Skin epidermis (tissue), 12 donors: ENCODE results near the gene DENND11.
"Not testable (repeated sequence)": the region's sequence is repeated elsewhere in the genome, so short reads cannot be mapped to it uniquely, and the experiment has no call there.

Source experiments
- H3K27ac ChIP-seq, 21 experiments: fragments of 200-600 bp; sonication (generic) in 11 of 21; one replicate each; pipeline ENCODE4 v1.5.0; 2020; ENCODE audit warnings: mild to moderate bottlenecking in 3 of 21, inconsistent platforms in 2 of 21, moderate library complexity in 2 of 21
- H3K4me3 ChIP-seq, 7 experiments: fragments of 200-600 bp; sonication (generic) in 2 of 7; one replicate each; pipeline ENCODE4 v1.5.0; 2020; ENCODE audit warnings: inconsistent platforms in 2 of 7, mild to moderate bottlenecking in 2 of 7, moderate library complexity in 1 of 7

The DENND11 gene

GRCh38 chr7:141689072-141689825 lies 12.7 kb downstream of the DENND11 start:
- not testable (repeated sequence) for H3K27ac ChIP-seq

DNA sequence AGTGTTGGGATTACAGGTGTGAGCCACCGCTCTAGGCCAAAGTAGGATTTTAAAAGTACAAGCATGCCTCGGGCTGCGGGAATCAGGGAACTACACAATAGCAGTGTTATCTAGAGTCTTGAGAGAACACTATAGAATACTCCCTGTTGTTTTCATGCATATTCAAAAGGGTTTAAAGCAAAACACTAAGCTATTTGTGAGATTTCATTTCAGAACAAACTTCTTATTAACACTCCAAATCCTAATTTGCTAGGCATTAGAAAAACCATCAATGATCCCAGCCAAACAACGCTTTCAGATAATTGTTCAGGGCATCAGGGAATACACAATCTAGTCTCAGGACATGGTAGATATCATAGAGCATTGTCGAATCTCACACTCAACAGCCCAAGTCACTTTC lies 13.9 kb downstream of the DENND11 start:
- no peak overlapping the region for H3K27ac ChIP-seq
- no peak overlapping the region for H3K4me3 ChIP-seq

More at GRCh38 chr7:141689072-141689825, 12.7 kb downstream of the DENND11 start:
- H3K4me3 ChIP-seq = not testable (repeated sequence)

DNA sequence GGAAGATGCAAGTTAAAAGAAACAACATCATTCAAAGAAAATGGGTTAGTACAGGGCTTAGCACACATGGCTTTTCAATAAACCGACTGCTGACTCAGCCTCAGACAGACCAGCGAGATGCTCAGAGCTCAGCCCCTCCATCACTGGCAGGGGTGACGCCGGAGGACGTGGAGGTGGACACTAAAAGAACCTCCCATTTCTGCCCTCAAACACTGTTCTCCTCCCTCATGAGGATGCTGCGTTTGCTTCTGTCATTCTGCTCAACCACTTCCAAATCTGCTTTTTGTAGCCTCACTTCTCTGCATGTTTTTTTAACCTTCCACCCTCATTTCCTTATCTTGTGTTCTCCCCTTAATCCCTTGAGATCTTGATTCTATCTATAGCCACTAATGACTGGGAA lies 15.3 kb downstream of the DENND11 start:
- no peak overlapping the region for H3K27ac ChIP-seq
- no peak overlapping the region for H3K4me3 ChIP-seq

DNA sequence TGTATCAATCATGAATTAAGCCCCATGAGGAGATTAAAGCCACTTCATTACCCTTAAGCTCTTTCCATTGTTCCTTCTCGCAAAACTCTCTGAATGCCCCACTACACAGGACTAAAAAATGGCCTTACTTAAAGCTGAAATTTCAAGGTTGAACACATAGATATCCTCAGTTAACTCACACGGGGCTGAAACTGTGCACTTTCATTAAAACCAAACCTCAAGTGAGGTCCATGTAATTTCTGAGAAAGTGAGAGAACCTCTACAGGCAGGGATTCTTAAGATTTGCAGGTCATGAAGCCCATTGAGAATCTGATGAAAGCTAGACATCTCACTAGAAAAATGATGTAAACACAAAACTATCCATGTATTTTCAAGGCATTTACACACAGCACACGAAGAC lies 15.9 kb downstream of the DENND11 start:
- H3K27ac ChIP-seq = no peak overlapping the region
- H3K4me3 ChIP-seq = no peak overlapping the region

- no peak overlapping the region for H3K4me3 ChIP-seq
- H3K27ac ChIP-seq = no peak overlapping the region
These were observed 16.5 kb downstream of the DENND11 start for GRCh38 chr7:141685285-141686023.

DNA sequence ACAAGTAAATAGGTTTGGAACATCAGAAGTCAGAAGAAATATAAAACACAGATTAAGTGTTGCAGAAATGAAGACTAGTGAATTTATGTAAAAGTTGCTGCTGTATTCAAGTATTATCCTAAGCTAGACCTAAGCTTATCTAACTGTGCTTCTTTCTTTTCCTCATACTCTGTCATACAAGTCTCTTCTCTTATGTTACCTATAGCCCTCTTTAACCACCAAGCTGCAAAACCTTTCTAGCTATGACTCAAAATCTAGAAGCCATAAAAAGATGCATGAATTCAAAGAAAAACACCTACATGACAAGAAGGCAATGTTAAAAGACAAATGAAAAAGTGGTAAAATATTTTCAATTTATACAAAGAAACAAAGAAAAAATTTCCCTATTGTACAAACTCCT lies 23.0 kb downstream of the DENND11 start:
- Histone ChIP-seq H3K4me3 (no peak overlapping the region), H3K27ac (no peak overlapping the region)

DNA sequence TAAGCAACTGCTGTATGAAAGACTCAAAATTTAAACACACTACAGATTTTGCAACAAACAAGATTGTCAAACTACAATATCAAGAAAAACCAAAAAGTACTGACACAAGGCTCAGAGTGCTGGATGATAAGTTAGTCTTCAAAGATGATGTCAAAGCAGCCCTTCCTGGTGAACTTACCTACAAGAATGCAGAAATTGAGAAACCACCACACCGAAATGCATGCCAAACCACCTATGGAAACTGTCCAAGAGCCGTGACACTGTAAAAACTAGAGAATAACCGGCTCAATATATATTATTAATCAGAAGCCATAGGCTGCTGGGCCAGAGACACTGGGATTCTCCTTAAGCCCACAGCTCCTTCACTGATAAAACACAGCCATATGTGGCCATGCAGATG lies 25.3 kb downstream of the DENND11 start:
- Histone ChIP-seq H3K4me3 (no peak overlapping the region), H3K27ac (peak overlapping the region in 6 of 21 experiments; percentile 11 to 64 (median 32))

DNA sequence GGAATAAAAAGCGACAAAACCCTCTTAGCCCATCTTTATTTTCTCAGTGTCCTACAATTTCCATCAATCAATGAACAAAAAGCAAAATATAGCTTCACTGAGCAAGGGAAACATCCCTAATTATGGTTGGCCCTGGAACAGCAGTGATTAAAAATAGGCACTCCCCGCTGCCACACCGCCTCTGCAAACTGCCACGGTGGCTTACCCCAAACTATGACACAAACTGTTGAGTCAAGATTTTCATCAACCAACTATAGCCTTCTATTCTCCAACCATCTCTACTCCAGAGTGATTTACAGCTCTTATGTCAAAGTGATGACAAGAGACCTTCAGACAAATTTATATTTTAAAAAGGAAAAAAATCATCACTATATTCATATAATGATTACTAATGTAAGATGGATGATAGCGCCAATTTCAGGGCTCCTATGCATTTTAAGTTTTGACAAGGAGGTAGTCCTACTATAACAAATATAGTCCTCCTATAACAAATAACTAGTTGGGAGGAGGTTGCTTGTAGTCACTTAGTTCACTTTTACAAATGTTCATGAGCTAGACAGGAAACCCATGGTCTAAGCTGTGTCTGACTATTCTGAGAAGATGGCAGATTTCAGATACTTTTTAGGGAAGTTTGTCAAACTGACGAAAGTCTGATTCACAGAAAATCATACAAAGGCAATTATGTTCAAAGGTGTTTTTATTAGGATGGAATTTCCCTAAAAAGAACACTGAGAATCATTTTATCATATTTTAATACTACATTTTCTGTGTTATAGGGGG lies 26.3 kb downstream of the DENND11 start:
- peak overlapping the region in 11 of 21 experiments; percentile 24 to 75 (median 58) for H3K27ac ChIP-seq
- H3K4me3 ChIP-seq = no peak overlapping the region

- Histone ChIP-seq H3K4me3 (no peak overlapping the region), H3K27ac (peak overlapping the region in 15 of 21 experiments; percentile 24 to 75 (median 53))
These were observed 27.3 kb downstream of the DENND11 start for GRCh38 chr7:141674702-141675101.

- peak overlapping the region in 15 of 21 experiments; percentile 14 to 75 (median 56) for H3K27ac ChIP-seq
- no peak overlapping the region for H3K4me3 ChIP-seq
These were observed 27.7 kb downstream of the DENND11 start for GRCh38 chr7:141674171-141674671.

- peak overlapping the region in 7 of 21 experiments; percentile 33 to 75 (median 68) for H3K27ac ChIP-seq
These were observed 28.6 kb downstream of the DENND11 start for GRCh38 chr7:141673346-141673745.

GRCh38 chr7:141671705-141672496 lies 30.1 kb downstream of the DENND11 start:
- H3K27ac ChIP-seq = peak overlapping the region in 2 of 21 experiments; percentile 71 to 72
- no peak overlapping the region for H3K4me3 ChIP-seq

More at GRCh38 chr7:141673346-141673745, 28.6 kb downstream of the DENND11 start:
- H3K4me3 ChIP-seq = no peak overlapping the region

DNA sequence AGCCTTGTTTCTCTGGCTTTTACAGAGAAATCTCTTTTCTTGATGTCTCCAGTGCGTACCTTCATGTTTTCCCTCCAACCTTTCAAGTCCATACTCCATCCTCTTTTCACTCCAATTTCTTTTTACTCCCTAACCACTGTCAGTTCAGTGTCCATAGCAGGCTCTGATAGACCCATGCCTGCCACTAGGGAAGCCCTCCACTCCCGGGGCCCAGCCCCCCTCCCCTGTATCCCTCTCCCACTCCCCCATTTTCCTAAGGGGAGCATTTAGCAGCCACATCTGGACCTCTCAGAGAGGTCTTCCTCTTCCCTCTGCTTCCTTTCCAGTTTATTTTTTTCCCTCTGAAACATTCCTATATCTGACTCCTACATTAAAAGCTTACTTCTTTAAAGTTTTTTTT lies 33.1 kb downstream of the DENND11 start:
- Histone ChIP-seq H3K4me3 (no peak overlapping the region), H3K27ac (no peak overlapping the region)

DNA sequence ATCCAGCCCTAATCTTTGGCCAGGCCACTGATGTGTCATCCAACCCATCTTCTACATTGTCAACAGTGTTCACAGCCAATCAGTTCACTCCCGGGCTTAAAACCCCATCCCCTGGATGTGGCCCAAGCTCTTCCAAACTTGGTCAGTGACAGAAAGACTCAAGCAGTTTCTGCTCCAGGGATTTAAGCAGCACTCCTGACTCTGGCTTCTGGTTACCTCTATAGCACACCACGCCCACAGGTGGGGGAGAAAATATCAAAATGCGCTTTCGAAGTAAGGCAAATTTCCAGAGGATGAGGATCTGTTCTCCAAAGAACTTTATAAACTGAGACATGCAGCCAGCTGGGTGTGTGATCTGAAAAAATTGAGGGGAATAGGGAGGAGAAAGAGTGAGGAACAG lies 35.9 kb downstream of the DENND11 start:
- Histone ChIP-seq H3K27ac (no peak overlapping the region), H3K4me3 (no peak overlapping the region)

- Histone ChIP-seq H3K27ac (no peak overlapping the region), H3K4me3 (no peak overlapping the region)
These were observed 36.5 kb downstream of the DENND11 start for GRCh38 chr7:141665208-141666035.

- Histone ChIP-seq H3K4me3 (no peak overlapping the region), H3K27ac (peak overlapping the region in 1 of 21 experiments; percentile 31)
These were observed 37.5 kb downstream of the DENND11 start for GRCh38 chr7:141664450-141664849.

DNA sequence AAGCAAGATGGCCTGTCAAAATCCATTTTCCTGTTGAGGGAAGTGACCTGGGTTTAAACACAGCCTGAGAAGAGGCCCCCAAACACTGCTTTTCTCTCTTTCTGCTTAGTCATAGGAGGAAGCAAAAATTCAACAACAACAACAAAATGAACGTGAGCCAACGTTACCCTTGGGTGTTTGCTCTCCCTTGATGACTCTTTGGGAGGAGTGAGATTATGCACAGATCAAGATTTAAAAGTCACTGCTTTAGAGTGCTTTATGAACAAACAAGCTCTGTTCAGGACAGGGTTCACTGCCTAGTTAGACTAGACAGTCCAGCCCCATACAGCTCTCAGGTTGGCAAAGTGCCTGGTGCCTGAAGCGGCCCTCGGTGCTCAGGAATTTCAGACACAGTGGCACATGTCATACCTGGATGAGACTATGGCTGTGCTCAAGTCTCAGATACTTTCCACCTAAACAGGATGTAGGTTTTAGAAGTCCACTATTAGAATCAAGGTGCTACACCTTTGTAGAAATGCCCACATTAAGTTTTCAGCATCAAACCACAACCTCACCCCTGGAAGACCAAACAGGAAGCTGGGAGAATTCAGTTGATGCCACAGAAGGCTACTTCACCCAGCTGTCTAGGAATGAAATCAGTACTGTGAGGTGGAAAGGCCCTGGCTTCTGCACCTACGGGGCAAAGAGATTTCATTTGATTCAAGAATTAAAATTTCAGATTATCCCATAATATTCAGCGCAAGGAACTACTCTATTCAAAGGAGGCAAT lies 38.7 kb downstream of the DENND11 start:
- peak overlapping the region in 12 of 21 experiments; percentile 0 to 49 (median 23) for H3K27ac ChIP-seq
- H3K4me3 ChIP-seq = no peak overlapping the region

- peak overlapping the region in 4 of 21 experiments; percentile 8 to 29 (median 16) for H3K27ac ChIP-seq
- H3K4me3 ChIP-seq = no peak overlapping the region
These were observed 41.7 kb downstream of the DENND11 start for GRCh38 chr7:141660259-141660658.
